Hematopoietic multipotent progenitor cell treated with erythropoietin and hydrocortisone succinate and interleukin-3 and kit ligand, for 17 days (in vitro differentiated cells): ENCODE measurements around the gene PRKG1.
"Not testable (repeated sequence)": the region's sequence is repeated elsewhere in the genome, so short reads cannot be mapped to it uniquely, and the experiment has no call there.

Experiments
- DNase-seq: peaks from one replicate; pipeline ENCODE4 v3.0.0-alpha.2; 2015; ENCODE audit warnings: low spot score

PRKG1 gene

DNA sequence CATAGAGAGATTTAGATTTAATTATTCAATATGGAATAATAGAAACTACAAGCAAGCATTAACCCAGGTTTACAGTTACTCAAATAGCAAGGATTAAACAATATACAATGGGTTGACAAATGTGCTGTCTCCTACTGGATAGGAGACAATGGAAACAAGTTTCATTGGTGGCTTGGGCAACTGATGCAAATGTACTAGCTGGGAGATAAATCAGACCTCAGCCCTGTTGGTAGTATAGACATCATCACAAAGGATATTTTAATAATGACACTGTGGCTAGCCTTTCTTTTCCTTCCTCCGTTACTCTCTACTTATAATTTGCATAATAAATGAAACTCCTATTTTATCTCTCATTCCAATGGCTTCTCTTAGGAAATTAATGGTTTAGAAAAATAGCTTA, 1143.2 kb downstream of the PRKG1 start:
- DNase-seq: no peak

DNA sequence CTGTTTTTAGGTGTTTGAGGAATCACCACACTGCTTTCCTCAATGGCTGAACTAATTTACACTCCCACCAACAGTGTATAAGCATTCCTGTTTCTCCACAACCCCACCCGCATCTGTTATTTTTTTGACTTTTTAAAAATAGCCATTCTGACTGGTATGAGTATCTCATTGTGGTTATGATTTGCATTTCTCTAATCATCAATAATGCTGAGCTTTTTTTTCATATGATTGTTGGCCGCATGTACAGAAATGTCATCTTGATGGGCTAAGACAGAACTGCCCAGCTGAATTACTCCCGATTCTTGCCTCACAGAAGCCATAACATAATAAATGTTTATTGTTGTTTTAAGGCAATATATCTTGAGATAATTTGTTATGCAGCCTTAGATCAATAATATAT, 1146.7 kb downstream of the PRKG1 start:
- no peak for DNase-seq

DNA sequence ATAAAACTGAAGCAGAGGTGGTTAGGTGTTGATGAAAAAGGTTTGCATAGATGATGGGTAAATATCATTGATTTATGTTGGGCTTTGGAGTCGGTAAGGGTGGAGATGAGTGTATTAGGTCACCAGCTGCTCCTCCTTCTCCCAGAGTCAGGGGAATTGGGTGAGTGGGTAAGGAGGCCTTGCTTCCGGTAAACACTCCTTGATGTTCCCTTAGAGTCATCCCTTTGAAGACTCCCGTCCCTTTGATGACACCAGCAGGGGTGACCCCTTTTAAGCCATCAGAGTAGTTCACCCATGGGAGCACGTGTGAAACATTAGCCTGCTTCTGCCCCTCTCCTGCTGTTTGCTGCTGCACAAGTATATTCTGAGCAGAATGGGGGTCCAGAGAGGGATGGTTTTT, 1147.6 kb downstream of the PRKG1 start:
- no peak for DNase-seq

DNA sequence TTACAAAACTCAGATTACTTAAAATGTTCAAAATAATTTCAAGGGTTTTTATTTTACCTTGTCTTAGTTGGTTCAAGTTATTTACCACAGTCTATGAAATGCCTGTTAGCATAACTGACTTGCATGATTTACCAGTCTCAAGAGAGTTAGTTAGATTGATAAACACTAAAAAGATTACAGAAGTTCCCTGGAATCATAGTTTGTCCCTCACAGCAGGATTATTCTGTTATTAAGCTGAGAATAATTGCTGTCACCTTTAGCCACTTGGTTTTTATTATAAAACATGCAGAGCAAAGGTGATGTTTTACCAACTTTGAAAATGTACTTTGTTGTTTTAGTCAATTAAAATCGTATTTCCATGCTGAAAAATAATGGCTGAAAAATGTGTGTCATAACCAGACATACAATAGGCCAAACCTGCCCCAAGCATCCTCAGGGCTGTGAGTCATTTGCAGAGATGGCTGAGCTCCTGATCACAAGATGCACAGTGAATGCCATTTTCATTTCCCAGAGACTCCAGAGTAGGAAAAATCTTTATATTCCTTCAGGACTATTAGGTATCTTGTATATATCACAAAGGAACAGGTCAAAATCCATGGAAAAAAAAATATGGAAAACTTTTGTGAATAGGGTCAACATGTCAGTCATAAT, 1152.0 kb downstream of the PRKG1 start:
- no peak for DNase-seq

DNA sequence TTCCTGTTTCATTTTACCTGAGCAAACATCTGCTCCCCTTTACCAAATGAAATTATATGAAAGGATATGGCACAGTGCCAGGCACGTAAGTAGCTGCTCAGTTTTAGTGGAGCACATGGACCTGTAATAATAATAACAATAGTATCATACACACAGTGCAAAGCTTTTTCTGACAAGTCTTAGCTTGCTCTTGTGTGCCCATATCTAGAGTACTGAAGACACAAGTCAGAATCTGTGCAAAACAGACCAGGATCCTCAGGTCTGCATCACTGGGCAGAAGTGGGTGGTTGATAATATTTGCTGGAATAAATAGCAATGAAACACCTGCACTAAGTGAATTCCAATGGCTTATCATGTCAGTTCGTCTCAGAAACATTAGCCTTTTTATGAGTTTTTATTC, 1154.3 kb downstream of the PRKG1 start:
- no peak for DNase-seq

DNA sequence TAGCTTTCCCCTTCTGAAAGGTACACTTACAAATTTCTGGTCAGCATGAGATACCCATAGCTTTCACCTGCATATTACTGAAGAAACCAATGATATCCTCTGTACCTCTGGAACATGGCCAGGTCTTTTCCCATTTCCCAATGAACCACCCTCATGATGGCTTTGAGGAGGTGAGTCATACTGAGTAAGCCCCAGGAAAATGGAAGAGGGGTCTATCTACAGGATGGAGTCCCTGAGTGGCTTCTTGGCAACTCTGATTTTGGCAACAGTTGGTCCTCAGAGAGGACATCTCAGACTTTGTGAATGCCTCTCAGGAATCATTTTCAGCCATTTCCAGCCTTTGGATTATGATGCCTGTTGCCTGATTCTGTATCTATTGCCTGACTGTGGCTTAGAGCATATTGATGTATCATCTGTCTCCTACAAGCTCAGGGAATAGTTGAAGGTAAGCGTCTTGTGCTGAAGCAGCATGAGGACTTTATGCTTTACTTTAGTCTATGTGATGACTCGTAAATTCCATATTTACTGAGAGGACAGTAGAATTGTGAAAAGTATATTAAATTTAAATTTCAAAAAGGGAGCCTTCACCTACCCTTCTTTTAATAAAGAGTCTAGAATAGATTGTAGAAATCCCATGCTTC, 1155.1 kb downstream of the PRKG1 start:
- no peak for DNase-seq

DNA sequence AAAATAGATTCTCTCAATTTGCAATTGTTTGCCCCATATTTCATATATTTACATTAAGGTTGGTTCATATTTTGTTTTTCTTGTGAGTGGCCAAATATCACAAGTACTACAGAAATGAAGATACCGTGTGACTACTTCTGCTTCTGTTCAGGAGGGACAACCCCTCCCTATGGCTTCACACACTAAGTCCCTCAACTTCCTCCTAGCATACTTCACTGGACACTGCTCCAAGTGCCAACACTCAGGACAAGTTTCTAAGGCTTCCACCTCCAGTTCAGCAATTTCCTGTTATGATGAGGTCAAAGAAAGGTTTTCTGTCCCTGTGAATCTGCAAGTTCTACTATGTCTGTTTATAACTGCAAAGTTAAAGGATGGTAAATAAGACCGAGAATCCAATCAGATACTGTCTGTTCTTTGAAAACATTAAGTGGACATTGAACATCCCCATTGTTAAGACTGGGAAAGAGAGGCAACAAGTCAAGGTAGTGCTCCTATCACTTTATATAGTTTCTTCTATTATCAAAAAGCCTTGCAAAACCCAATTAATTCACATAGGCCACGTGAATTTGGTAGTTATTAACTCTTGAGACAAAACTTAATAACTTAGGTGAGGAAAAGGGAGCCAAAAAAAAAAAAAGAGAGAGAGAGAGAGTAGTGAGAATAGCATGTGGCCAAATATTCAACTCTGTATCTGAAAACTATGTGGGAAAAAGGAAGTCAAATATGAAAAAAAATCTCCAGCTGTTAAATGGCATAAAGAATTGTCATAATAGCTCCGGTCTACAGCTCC, 1158.5 kb downstream of the PRKG1 start:
- DNase-seq: no peak

DNA sequence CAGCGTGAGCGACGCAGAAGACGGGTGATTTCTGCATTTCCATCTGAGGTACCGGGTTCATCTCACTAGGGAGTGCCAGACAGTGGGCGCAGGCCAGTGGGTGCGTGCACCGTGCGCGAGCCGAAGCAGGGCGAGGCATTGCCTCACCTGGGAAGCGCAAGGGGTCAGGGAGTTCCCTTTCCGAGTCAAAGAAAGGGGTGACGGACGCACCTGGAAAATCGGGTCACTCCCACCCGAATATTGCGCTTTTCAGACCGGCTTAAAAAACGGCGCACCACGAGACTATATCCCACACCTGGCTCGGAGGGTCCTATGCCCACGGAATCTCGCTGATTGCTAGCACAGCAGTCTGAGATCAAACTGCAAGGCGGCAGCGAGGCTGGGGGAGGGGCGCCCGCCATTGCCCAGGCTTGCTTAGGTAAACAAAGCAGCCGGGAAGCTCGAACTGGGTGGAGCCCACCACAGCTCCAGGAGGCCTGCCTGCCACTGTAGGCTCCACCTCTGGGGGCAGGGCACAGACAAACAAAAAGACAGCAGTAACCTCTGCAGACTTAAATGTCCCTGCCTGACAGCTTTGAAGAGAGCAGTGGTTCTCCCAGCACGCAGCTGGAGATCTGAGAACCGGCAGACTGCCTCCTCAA, 1159.2 kb downstream of the PRKG1 start:
- not testable (repeated sequence) for DNase-seq

DNA sequence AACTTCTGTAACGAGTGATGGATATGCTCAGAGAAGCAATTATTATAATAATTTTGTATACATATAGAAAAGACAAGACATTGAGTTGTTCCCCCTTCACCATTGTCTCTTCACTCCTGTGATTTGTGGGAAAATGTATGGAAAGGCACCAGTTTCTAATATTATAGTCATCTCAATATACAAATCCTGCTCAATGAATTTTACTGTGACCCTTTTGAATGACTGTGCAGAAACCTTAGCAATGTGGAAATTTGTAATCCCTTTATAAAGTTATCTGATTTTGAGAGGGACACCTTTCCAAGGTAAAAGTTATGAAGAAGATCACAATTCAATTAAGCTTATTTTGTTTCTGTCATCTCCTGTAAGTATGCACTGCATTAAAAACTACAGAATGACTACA, 1165.5 kb downstream of the PRKG1 start:
- DNase-seq: no peak

DNA sequence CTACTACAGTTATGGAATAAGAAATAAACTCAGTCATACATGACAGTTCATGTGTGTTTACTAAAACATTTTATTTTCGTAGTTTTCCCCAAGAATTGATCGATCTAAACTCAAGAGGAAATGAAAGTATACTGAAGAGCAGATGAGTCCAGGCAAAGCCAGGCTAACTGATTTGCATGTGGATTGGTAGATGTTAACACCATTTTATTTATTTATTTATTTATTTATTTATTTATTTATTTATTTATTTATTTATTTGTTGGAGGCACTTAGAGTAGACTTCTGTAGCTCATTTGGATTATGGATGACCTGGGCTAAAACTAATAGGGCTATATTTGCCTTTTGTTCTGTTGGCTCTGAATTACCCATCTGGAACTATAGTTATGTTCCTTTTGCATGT, 1171.3 kb downstream of the PRKG1 start:
- no peak for DNase-seq

DNA sequence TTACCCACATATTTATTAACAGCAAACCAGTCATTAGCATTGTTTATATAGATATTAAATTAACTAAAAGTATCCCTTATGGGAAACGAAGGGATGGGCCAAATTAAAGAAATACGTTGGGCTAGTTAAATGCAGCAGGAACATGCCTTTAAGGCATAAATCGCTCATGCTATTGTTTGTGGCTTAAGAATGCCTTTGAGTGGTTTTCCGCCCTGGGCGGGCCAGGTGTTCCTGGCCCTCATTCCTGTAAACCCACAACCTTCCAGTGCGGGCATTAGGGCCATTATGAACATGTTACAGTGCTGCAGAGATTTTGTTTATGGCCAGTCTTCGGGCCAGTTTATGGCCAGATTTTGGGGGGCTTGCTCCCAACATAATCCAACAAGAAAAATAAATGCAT, 1173.6 kb downstream of the PRKG1 start:
- not testable (repeated sequence) for DNase-seq

DNA sequence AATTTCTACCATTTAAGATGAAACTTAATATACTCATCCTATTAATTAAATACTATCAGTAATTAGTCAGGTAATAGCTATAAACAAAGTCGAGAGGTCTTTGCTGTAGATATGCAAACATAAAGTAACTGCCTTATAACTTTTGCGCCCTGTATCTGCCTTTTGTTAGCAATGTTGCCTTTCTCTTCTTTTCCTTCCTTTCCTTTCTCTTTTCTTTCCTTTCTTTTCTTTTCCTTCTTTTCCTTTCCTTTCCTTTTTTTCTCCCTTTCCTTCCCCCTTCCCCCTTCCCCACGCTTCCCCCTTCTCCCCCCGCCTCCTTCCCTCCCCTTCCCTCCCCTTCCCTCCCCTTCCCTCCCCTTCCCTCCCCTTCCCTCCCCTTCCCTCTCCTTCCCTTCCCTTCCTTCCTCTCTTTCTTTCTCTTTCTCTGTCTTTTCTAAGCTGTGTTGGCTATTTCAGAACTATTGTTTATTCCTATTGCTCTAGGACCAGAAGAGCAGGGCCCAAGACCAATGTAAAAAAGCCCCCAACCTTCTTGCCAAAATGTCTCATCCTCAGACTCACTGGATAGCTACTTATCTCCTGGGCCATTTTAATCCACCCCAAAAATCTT, 1174.5 kb downstream of the PRKG1 start:
- no peak for DNase-seq

DNA sequence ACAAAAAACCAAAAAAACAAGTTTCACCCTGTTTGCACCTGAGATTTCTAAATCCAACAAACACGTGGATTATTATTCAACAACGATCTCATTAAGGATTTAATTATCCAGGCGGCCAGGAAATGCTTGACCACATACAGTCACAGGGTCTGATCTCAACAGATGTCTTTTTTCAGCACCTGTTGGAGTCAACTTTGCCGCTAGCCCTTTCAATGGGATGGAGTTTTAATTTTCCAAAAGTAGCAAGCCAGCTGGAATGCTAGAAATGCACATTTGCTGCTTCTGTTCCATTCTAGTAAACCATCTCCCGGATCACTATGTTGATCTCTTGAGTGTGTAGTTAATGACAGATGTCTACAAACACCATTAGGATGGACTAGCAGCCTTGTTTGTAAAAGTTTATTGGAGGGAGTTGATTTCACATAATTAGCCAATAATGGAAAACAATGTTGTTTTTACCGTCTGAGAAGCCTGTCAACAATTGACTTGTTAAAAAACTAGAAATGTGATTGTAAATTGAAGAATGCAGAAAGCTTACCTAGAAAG, 1175.6 kb downstream of the PRKG1 start:
- no peak for DNase-seq

DNA sequence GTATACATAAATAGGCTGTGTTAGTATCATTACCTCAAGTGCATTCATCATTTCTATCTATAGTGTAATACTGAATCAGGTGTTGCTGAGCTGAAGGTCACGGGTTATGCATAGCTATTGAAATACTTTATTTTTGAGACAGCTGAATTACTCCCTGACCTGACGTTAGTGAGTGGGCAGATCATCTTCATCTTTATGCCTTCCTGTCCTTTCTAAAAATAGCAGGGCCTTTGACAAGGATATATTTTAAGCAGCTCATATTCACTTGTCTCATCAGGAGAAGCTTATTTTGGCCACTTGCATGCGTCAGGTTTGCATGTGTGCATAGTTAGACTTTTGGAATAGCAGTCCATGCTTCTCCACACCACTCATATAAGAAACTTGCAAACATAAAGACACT, 1176.2 kb downstream of the PRKG1 start:
- no peak for DNase-seq

DNA sequence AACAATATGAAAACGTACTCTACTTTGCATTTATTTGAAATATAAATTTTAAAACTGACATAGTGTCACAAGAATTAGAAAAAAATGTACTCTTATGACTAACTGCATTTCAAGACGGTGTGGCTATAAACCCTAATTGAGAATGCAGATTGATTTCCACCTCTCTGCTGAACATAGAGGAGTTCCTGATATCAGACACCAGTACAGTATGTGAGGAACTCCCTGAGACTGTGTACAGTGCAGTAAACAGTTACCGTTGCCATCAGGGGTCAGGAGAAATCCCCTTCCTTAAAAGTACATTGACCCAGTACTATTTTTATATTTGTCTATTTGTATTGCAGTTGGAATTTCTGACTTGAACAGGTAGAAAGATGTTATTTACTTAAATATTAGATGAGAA, 1178.0 kb downstream of the PRKG1 start:
- DNase-seq: no peak

DNA sequence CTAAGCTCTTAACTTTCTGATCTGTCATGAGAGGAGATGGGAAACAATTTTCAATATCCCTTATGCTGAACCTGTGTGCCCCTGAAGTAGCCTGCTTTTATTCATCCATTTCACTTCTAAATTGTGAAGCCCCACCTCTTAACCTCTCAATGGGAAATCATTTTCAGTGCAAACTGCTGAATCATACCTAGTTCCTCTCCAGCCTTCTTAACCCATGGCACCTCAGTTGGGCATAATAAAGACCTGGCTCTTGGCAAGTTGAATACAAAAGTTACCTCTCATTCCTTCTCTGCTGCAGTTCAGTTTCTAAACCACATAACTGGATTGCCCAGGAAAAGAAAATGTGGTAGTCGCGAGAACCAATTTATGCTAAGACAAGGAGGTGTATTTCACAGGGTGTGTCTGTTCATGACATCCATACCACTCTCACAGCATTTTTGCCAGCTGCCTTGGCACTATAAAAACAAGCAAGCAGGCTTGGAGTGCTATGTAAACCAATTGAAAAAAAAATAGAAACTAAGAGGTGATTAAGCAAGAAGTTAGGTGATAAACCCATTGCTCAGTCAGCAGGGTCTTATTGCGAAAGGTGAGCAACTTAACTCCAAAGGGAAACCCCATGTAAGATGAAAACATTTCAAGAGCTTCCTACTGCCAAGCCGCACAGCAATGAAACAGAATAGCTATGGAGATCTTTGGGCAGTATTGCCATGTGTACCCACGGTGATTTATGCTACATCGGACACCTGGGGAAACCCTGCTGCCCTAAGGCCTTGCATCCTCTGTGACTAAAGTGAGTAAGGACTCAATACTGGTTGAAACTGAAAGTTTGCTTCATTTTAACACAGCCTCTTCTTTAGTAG, 1182.8 kb downstream of the PRKG1 start:
- no peak for DNase-seq

DNA sequence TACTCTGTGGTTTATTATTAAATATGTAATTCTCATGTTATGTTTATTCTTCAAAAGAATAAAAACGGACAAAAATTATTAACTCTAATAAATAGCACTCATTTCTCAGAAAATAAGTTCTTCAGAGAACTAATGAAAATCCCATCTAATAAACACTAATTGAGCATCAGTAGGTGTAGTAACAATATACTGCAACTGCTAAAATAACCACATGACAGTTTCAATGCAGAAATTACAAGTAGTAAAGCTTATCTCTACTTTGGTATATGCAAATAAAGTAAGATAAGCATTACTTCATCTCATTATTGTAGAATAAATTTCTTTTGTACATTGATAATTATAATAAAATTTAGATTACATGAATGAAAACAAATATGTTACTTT, 1183.4 kb downstream of the PRKG1 start:
- DNase-seq: no peak

DNA sequence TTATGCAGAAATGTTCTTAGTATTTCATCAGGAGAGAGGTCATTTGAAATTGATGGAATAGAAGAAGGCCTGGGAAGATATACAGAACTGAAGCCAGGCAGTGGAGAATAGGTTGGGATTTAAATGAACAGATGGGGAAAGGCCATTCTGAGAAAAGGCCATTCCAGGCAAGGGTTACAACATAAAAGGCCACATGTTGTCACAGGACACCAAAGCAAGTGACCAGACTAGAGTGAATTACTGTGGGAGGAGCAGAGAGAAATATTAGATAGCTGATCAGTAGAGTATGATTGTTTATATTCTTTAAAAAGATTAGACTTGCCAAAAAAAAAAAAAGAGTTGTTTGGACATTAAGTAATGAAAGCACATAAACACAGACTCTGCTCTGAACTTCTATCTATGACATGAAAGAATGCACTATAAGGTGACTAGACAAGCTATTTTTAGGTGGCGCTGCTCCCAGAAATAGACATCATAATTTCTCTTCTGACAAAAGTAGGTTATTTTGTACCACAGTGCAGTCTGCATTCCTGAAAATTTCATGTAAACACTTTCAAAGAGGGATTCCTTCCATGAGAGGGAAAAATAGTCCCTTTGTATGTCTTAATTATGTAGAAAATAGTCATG, 1184.6 kb downstream of the PRKG1 start:
- no peak for DNase-seq

DNA sequence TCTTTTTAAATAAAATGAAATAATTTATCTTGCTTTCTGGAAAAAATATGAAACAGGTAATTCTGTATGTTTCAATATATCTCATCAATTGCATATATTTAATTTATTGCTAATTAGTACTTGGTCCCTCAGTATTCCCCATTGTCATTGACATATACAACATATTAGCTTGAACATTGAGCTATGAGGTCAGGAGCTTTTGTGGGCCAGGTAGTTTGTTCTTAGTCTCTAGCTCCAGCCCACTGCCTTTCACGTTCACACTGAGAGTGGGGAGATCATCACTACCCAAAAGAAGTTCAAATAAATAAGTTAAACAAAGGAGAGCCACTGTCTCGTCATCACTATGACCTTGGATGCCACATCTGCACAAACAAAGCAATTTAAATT, 1185.1 kb downstream of the PRKG1 start:
- no peak for DNase-seq

DNA sequence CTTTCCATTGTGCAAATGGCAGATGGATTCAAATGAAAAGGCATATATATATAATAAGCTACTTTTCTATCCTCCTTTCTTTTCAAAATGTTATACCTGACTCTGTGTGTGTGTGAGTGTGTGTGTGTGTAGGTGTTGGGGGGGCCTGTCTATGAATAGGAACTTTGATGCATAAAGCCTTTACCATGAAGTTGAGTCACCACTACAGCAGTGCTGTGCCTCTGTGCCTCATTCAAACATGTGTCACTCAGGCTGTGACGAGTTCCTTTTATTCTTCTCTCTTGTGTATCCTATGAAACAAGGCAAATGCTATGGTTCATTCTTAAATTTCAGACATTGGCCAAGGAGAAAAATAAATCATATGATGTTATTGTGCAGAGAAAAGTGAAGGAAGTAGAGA, 1187.1 kb downstream of the PRKG1 start:
- DNase-seq: no peak
